GM18517 (cell line): ENCODE results near the gene VDR.
"Not testable (repeated sequence)": the region's sequence is repeated elsewhere in the genome, so short reads cannot be mapped to it uniquely, and the experiment has no call there.

ENCODE experiments used
- ATAC-seq: cut with Tn5 transposase; IDR thresholded peaks from one replicate; pipeline ENCODE4 v1.9.1; 2021; ENCODE audit warnings: mild to moderate bottlenecking, moderate library complexity; ENCODE audit not compliant: unreplicated experiment

The VDR gene

DNA sequence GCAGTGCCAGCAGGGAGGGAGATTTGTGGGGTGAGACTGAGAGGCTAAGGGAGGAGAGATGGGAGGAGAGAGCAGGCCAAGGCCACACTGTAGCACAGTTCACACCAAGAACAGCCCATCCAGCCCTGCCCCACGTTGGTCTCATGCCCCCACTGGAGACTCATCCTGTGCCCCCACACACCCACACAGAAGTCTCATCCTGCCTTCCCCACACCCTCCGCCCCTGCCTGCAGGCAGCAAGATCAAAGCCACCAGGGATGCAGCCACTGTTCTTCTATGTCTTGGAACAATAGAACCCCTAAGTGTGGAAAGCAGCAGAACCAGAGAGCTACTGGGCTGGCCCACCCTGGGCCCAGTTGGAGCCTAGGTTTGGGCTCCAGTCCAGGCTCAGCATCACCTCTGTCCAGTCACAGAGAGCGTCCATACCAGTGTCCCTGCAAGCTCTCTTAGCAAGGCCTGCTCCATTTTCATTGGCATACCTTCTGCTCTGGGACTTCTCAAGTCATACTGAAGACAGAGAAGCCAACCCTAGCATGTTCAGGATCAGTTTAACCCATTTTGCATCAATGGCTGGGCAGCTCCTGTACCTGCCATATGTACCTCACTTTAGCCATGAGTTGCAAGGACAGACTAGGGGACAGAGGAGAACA is 53.4 kb downstream of the VDR start:
- ATAC-seq: no peak

DNA sequence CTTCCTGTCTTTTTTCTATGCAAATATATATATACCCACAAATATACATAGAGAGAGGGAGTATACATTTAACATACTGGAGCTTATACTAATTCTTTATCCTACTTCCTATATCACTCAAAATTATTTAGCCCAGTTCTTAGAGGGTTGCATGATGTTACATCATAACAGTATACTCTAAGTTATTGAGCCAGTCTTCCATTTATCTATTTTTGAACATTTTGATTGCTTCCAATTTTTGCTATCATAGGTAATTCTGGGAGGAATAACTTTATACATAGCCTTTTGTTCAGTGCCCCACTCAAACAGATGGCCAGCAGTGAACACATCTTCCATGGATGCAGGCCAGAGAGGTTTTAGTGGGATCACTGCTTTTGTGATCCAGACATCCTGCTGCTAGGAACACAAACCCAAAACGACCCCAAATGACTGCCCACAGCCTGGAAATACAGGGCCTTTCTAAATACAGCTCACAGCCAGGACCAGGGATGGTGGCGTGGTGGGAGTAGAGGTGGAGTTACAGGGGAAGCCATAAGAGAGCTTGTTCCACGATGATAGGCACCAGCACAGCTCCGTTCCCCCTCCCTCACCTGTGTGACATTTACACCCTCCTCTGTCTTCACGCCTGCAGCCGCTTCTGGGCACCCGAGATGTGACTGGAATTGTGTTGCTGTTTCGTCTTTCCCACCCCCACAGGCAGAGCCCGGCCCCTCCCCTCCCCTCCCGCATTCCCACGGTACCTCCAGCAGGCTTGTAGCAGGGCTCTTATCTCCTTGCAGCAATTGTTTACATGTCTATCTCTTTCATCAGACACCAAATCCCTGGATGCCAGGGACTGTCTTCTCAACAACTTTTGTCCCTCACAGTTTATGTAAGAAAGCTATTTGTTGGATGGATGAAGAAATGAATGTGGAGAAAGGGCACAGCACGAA is 54.4 kb downstream of the VDR start:
- no peak for ATAC-seq

DNA sequence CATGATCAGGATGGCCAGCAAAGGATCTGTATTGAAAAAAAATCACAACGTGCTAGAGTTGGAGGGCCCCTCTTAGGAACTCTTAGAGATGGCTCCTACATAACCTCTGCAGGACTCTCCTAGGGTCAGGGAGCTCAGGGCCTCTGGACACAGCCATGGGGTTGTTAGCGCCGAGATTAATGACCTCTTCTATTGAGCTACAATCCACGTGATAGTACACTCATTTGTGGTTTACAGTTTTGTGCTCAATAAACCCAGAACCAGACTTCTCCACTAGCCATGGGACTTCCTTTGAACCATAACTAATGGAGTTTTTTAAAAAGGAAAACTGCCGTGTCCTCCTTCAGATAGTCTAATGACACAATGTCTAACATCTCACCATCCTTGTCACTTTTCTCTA is 55.5 kb downstream of the VDR start:
- ATAC-seq: no peak

DNA sequence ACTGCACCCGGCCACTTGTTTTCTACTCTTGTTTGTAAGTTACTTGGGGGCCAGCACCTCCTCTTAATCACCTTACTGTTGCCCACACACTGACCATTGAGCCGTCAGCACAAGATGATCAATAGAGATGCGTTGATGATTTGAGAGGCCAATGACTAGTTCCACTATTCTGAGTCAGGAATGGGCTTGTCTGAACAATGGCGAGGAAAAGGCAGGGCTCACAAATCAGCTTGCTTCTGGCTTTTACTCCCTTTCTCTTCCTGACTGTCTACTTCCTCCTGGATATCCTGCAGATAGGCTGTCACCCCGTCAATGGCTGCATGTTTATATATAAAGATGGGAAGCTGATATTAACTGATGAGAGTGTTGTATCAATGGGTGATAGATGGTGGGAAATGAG is 55.9 kb downstream of the VDR start:
- no peak for ATAC-seq

DNA sequence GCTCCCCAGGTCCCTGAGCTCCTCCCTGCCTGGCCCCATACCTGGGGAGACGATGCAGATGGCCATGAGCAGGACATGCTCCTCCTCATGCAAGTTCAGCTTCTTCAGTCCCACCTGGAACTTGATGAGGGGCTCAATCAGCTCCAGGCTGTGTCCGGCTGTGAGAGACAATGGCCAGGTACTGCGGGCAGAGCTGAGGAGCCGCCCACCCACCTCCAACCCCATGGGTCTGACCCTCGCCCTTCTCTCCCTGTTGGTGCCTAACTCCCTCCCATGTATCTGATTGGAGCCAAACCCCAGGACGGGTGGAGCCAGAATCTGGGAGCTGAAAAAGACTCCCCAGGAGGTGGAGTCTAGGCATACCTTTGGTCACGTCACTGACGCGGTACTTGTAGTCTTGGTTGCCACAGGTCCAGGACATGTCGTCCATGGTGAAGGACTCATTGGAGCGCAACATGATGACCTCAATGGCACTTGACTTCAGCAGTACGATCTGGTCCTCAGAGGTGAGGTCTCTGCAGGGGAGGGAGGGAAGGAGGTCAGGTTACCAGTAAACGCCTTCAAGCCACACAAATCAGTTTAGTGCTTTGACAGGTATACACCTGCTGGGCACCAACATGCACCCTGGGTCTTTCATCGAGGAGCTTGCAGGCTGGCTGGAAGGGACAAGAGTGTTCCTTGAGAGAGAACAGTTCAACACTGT is 58.3 kb downstream of the VDR start:
- ATAC-seq: no peak

DNA sequence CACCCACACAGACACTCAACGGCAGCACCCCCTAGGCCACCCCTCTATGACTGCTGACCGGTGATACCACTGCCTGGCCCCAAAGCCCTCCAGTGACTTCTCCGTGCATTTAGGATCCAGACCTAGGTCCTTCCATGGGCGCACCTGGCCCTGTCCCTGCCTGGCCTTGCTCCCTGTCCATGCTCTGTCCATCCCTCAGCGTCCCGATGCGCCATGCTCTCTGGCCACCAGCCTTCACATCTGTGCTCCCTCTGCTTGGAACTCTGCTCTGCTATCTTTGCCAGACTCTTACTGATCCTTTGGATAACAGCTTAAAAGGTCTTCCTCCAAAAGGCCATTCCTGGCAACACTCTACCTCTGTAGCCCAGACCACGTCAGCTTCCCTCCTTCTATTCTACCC is 59.7 kb downstream of the VDR start:
- ATAC-seq: no peak

DNA sequence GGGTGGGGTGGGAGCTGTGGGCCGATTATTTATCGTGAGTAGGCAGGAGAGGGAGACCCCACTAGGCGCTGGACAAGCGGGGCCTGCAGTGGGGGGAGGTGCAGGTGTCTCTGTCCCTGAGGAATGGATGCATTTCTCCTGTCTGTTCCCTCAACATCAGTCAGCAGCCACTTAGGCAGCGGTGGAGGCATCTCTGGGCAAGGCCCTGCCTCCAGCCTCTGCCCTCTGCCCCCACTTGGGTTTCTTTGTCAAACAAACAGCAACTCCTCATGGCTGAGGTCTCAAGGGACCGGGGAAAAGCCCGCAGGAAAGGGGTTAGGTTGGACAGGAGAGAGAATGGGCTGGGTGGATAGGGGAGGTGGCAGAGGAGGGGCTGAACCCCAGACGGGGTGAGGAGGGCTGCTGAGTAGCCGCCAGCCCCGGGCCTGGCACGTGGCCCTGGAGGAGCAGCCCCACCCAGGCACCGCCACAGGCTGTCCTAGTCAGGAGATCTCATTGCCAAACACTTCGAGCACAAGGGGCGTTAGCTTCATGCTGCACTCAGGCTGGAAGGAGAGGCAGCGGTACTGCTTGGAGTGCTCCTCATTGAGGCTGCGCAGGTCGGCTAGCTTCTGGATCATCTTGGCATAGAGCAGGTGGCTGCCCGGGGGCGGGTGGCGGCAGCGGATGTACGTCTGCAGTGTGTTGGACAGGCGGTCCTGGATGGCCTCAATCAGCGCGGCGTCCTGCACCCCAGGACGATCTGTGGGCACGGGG is 60.4 kb downstream of the VDR start:
- ATAC-seq: no peak

DNA sequence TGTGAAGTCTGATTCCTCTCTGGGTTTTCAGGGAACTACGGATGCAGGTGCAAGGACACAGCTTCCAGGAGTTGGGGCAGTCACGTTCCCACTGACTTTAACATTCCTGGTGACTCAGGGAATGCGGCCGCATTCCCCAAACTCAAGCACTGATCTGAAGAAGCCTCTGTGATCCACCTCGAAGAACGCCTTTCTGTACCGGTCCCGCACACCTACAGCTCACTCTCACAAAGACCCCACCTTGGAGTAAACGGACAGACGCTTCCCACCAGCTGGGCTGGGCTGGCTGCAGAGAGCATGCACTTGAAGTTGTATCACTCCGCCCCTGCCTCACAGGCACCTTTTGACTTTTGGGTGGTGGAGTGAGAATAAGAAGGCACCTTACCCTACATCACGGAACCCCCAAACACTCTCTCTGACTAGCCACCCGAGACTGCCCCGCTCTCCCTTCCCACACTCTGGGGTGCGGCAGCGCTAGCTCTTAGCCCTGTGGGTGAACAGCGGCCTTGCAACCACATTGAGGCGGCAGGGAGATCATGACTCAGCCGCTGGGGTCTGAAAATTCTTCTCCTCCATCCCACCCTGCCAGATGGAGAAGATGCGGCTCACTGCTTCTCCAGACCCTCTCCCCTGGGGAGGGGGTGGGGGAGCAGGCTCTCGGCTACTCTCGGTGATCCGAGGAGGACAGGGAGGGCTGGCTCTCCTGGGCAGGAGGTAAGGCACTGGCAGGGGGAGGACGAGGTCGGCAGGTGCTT is 61.4 kb downstream of the VDR start:
- no peak for ATAC-seq

DNA sequence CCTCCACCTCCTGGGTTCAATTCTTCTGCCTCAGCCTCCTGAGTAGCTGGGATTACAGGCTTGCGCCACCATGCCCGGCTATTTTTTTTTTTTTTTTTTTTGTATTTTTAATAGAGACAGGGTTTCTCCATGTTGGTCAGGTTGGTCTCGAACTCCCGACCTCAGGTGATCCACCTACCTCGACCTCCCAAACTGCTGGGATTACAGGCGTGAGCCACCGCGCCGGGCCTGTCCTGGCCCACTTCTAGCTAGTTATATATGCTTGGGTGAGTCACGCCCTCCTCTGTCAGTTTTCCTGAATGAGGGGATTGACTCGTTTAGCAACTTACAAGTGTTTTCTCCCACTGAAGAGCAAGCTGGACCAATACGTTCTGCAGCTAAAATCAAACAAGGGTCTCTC is 62.3 kb downstream of the VDR start:
- not testable (repeated sequence) for ATAC-seq

DNA sequence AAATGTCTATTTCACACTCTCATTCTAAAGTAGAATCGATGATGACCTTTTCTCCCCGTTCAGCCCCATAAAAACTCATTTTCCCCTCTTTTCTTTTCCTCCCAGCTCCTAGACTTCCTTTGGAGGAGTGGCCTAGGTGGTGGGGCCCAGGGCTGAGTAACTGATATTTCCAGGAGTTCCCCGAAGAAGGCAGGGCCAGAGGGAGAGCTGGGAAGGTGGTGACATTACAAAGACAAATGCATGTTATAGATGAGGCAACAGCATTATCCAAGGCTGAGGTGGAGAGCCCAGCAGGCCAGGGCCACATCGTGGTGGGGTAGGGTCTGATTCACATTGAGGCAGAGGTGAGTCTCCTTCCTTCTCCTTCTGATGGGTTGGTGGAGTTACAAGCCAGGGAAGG is 62.9 kb downstream of the VDR start:
- no peak for ATAC-seq

DNA sequence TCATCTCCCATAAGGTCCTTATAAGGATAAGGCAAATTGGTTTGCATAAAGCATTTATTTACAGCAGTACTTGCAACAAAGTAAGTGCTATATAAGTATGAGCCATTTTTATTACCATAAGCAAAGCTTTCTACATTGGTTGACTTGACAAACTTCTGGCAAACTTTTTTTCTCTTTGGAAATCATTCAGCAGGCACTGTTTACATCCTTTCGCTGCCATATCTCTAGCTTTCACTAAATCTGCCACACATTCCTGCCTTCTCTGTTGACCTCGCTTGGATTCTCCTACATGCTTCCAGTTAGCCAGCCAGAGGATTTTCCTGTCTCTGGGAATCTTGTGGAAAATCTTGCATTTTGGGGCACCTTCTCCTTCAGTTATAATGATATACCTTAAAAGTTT is 63.3 kb downstream of the VDR start:
- no peak for ATAC-seq

DNA sequence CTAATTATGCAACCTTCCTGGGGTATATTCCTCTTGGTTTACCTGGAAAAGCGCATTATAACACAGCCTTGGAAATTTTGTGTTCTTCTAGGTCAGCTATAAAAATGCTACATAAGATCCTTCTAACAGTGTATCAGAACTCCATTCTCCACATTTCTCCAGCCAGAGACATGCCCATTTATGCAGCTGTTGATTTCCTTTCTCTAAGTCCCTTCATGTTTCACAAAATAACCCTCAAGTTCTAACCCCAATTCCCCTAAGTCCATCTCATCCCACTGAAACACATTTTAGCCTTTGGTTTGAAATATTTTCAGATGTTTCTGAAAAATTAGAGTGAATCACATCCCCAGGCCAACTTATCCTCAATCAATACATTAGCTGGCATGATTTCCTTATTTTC is 64.2 kb downstream of the VDR start:
- no peak for ATAC-seq

DNA sequence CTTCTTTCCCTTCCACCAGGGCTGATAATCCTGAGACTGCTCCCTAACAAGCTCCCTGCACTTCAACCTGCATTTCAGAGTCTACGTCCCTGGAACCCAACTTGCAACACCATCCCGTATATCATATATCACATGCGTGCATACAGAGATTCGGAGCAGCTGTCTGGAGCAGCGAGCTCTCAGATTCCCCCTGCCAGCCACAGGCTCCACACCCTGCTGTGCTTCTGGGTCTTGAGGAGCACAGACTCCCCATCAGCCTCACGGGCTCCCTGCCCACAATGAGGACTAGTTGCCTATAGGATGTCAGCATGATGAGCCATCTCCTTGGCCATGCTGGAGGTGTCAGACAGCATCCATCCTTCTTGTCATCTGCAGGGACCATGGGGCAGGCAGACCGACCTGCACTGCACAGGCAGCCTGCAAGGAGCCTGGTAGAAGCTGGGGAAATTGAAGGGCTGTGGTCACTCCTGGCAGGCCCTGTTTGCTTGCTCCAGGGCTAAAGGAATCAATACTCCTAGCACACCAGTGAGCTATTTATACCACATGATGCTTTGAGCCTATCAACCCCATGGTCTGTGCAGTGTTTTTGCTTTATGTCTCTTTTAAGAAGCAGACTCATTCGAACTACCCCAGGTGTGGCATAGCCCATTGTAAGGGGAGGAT is 65.4 kb downstream of the VDR start:
- no peak for ATAC-seq

DNA sequence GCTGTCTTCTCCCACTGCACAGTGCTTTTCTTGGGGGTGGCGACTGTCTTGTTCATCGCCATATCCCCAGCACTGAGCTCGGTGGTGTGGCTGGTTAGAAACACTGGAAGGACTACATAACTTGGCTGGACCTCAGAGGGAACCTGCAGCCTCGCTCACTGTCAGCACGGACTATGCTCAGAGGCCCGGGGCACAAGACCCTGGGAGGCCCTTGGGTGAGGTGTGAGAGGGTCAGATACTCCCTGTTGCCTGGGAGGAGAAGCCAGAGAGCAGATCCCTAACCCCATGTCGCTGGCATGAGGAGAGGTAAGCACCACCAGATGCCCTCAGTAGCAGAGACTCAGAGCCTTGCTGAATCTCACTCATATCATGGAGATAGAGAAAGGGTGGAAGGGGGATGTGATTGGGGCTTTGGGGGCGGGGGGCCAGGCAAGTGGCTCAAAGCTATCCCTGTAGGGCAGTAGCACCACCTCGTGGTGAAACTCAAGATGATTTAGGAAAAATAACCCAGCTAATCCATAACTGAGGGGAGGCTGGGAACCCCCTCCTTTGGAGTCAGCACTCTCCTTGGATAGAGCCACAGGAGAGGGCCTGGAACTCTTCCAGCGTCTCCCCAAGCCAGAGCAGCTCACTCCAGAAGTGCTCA is 66.4 kb downstream of the VDR start:
- ATAC-seq: no peak

DNA sequence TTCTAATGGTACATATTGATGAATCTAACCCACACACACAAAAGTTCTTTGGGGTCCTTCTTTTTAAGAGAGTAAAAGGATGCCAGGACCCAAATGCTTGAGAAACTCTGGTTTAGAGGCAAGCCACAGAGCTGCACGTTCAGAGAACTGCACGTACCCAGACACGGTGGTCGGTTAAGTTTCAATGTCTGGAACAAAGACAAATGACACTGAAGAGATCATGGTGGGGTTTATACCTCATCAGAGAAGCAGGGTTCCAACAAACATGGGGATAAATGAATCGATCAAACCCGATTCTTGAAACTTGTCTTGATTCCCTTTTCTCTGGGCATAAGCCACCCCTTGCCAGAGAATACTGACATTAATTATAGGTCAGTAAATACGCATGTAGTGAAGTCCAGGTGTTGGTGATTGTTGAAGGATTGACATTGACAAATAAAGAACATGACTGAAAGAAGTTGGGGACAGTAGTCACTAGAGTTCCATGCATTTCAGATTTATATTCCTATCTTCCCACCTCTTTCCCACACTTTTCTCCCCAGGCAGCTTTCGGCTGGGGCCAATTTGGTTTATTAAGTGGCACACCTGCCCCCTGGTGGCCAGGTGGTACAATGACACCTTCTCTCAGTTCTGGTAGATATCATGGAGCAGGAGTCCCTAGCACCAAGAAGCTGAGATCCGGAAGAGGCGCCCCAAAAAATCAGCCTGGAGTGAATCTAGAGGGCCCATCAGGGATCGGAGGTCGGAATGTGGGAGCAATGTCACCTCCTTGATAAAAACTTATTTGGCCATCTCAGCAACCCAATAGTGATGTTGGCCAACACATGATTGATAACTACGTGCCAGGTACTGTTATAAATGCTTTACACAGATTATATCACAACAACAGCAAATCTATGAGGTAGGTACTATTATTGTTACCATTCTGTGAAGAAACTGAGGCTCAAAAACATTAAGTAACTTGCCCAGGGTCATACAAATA is 67.3 kb downstream of the VDR start:
- ATAC-seq: no peak

DNA sequence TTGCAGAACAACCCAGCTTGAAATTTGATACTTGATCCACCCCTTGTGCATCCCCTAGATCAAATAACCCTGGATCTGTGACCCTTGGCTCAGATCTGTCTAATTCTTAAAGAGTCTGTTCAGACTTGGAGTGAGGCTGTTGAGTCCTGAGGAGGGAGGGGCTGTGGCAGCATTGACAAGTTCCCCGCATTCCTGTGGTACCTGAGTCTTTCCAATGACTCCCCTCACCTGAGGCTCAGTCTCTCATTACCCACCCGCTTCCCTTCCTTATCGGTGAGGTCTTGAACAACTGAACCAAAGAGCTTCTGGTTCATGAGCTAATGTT is 69.0 kb downstream of the VDR start:
- ATAC-seq: no peak

DNA sequence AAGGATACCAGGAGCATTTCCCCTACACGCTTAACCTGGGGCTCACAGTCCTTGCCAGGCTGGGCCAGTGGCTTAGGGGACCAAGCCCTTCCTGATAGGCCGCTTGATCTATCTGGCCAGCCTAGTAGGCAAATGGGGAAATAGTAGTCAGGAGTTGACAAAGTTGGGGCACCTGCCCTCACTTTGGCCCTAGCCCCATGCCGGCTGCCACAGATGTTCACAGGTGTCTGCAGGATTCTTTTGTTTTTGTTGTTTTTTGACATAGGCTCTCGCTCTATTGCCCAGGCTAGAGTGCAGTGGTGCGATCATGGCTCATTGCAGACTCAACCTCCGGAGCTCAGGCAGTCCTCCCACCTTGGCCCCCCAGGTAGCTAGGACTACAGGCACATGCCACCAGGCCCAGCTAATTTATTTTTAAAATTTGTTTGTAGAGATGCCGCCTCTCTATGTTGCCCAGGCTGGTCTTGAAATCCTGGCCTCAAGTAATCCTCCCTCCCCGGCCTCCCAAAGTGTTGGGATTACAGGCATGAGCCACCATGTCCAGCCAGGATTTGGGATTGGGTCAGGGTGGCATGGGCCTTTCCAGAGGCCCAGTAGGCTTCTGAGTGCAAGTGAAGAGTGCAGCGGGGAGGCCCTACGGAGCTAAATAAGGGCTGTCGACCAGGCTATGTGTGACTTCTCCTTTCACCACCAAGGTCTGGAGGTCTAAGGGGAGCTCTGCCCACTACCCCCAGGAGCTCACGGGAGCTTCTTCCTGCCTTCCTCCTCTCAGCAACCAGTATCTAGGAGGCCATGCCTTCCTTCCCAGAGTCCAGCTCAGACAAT is 69.6 kb downstream of the VDR start:
- no peak for ATAC-seq
